HL-60 (cell line): ENCODE measurements around the gene ZNRF1.

ENCODE experiments used
- DNase-seq, 2 experiments: peaks; one replicate each; pipeline ENCODE4 v3.0.0-alpha.2; 2010 to 2020; ENCODE audit warnings: low read depth in 1 of 2, low spot score in 1 of 2
- H3K27ac ChIP-seq: fragments of 250-450 bp; sonication (Bioruptor Pico); replicated peaks from 2 replicates; pipeline ENCODE4 v1.5.1; 2020; ENCODE audit warnings: mild to moderate bottlenecking, moderate library complexity
- H3K27me3 ChIP-seq: fragments of 250-450 bp; sonication (Bioruptor Pico); 2 replicates; pipeline ENCODE4 v1.5.1; 2021; ENCODE audit warnings: mild to moderate bottlenecking, moderate library complexity; ENCODE audit not compliant: insufficient read depth, poor library complexity, severe bottlenecking
- H3K4me3 ChIP-seq: replicated peaks from 2 replicates; pipeline ENCODE4 v1.5.1; 2011; ENCODE audit warnings: mild to moderate bottlenecking, control low read depth, low read length; ENCODE audit not compliant: insufficient read depth
- GABPA ChIP-seq: IDR thresholded peaks from 2 replicates; pipeline ENCODE4 v1.6.1; 2012; ENCODE audit warnings: low read depth
- POLR2AphosphoS5 ChIP-seq: IDR thresholded peaks from 2 replicates; pipeline ENCODE4 v1.6.1; 2012; ENCODE audit warnings: low read depth
- SPI1 ChIP-seq: IDR thresholded peaks from 2 replicates; pipeline ENCODE4 v1.6.1; 2012; ENCODE audit warnings: low read depth, mild to moderate bottlenecking, borderline replicate concordance
- TF ChIP-seq, protein P1 (sequence below): IDR thresholded peaks from one replicate; pipeline ENCODE4 v1.5.1; 2011; ENCODE audit warnings: low read length, control low read depth, inconsistent platforms; ENCODE audit not compliant: insufficient read depth
- TF ChIP-seq, protein P2 (sequence below): IDR thresholded peaks from 2 replicates; pipeline ENCODE4 v1.6.1; 2012; ENCODE audit warnings: low read depth; ENCODE audit not compliant: insufficient replicate concordance

Gene ZNRF1

DNA sequence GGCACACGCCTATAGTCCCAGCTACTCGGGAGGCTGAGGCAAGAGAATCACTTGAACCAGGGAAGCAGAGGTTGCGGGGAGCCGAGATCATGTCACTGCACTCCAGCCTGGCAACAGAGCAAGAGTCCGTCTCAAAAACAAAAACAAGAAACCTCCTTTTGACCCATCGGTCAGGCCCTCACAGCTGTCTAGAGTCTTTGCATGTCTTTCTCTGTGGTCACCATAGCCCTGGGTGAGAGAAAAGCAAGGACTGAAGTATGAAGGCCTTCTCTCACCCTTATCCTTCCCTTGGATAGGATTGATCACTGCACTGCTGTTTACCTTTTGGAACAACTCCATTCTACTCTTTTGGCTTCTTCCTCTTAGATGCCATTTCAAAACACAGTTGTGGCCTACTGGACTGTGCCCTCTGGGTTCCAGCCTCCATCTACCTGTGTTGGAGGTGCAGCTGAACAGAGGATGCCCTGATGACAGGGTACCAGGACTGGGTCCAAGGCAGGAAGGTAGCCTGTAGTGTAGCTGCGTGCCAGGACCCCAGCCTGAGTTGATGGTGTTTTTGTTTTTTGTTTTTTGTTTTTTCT, 80.6 kb downstream of the ZNRF1 start:
- Histone ChIP-seq H3K27ac (no peak overlapping the region), H3K27me3 (no peaks in the 10 kb centered on the region), H3K4me3 (no peak overlapping the region)
- TF ChIP-seq, protein P1, sequence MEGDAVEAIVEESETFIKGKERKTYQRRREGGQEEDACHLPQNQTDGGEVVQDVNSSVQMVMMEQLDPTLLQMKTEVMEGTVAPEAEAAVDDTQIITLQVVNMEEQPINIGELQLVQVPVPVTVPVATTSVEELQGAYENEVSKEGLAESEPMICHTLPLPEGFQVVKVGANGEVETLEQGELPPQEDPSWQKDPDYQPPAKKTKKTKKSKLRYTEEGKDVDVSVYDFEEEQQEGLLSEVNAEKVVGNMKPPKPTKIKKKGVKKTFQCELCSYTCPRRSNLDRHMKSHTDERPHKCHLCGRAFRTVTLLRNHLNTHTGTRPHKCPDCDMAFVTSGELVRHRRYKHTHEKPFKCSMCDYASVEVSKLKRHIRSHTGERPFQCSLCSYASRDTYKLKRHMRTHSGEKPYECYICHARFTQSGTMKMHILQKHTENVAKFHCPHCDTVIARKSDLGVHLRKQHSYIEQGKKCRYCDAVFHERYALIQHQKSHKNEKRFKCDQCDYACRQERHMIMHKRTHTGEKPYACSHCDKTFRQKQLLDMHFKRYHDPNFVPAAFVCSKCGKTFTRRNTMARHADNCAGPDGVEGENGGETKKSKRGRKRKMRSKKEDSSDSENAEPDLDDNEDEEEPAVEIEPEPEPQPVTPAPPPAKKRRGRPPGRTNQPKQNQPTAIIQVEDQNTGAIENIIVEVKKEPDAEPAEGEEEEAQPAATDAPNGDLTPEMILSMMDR = no peak
- TF ChIP-seq POLR2AphosphoS5 = no peak
- TF ChIP-seq SPI1 = no peak
- TF ChIP-seq GABPA = no peak
- TF ChIP-seq, protein P2, sequence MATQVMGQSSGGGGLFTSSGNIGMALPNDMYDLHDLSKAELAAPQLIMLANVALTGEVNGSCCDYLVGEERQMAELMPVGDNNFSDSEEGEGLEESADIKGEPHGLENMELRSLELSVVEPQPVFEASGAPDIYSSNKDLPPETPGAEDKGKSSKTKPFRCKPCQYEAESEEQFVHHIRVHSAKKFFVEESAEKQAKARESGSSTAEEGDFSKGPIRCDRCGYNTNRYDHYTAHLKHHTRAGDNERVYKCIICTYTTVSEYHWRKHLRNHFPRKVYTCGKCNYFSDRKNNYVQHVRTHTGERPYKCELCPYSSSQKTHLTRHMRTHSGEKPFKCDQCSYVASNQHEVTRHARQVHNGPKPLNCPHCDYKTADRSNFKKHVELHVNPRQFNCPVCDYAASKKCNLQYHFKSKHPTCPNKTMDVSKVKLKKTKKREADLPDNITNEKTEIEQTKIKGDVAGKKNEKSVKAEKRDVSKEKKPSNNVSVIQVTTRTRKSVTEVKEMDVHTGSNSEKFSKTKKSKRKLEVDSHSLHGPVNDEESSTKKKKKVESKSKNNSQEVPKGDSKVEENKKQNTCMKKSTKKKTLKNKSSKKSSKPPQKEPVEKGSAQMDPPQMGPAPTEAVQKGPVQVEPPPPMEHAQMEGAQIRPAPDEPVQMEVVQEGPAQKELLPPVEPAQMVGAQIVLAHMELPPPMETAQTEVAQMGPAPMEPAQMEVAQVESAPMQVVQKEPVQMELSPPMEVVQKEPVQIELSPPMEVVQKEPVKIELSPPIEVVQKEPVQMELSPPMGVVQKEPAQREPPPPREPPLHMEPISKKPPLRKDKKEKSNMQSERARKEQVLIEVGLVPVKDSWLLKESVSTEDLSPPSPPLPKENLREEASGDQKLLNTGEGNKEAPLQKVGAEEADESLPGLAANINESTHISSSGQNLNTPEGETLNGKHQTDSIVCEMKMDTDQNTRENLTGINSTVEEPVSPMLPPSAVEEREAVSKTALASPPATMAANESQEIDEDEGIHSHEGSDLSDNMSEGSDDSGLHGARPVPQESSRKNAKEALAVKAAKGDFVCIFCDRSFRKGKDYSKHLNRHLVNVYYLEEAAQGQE = no peak
- DNase-seq = no peak

DNA sequence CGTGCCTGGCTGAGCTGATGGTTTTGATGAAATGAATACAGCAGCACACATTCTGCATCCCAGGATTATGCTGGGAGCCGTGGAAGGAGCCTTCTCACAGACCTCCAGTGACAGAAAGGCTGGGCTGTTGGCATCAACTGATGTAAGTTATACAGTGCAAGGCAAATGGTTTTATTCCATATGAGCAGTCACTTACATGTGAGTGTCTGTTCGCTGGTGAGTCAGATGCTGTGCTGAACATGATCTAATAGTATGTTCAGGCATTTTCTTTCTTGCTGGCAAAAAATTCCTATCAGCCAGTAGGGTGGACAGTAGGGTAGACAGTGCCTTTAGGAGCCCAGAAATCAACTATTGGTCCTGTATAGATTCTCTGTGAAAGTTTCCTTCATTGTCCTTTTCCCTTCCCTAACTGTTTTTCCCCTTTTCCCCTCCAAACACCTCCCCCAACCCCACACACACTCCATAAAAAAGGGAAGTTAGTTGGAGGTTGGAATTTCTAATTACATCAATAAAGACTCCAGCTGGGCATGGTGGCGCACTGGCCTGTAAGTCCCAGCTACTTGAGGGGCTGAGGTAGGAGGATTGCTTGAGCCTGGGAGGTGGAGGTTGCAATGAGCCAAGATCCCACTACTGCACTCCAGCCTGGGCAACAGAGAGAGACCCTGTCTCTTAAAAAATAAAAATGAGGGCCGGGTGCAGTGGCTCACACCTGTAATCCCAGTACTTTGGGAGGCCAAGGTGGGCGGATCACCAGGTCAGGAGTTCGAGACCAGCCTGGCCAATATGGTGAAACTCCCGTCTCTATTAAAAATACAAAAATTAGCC, 81.6 kb downstream of the ZNRF1 start:
- Histone ChIP-seq H3K27me3 (no peaks in the 10 kb centered on the region), H3K27ac (peak overlapping the region; percentile 43), H3K4me3 (no peak overlapping the region)
- no peak for DNase-seq
- TF ChIP-seq SPI1 (no peak), GABPA (no peak), POLR2AphosphoS5 (no peak)
- TF ChIP-seq, protein P1 = no peak
- TF ChIP-seq, protein P2 = no peak

DNA sequence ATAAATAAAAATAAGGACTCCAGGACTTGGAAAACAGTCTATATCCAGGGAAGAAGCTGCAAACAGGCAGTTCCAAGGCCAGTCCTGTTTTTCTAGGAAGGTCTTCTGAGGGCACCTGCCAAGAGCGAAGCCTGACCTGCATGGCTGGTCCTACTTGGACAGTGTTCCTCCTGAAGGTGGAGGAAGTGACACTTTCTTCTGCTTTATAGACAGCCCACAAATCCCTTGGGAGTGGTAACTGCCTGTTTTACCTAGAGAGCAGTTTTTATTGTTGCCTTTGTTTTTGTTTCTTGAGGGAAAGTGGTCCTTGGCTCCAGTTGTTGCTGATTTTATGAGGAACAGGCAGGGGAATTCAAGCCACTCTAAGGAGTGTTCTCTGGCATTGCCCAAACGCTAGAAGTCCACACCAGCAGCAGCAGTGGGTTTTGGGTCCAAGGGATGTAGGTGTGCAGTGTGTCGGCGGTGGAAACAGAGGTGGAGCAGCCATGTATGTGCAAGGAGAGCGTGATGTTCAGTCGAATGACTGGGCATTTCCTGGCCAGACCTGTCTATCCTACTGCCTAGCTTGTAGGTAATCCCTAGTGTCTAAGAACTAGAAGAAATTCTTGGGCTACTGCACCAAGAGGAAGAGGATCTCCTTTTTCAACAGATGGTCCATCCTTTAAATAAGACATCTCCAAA, 82.5 kb downstream of the ZNRF1 start:
- TF ChIP-seq SPI1 (peak; percentile 39; the same call in 1 of the 2 replicates), POLR2AphosphoS5 (no peak), GABPA (no peak)
- TF ChIP-seq, protein P1 = no peak
- TF ChIP-seq, protein P2 = no peak
- no peak overlapping the region for H3K4me3 ChIP-seq
- DNase-seq = peak in 1 of 2 experiments; percentile 51
- H3K27me3 ChIP-seq = no peaks in the 10 kb centered on the region
- peak overlapping the region; percentile 43 for H3K27ac ChIP-seq
